PC-3 (cell line): ENCODE results near the gene TLR8. TPM values are rescaled to one million over a fixed set of nuclear protein-coding genes. Genes with fewer than 3 reads are reported as not detected.

Experiments
- ATAC-seq: fragments of 200-7000 bp; cut with Tn5 transposase; 2 replicates; pipeline ENCODE4 v1.9.1; 2020; ENCODE audit warnings: mild to moderate bottlenecking, moderate library complexity
- BruUV-seq: library from RNA; stranded (reverse); fragments of 400-500 nt; replicated peaks from 2 replicates; lab custom pipeline; 2021; lab: Mats Ljungman, UMichigan
- CTCF ChIA-PET: fragments of 300-600 bp; sonication (Branson Sonifier 250); formaldehyde crosslinking; loops from one replicate; lab custom pipeline; 2022; ENCODE audit warnings: antibody characterized with exemption; lab: Charles Lee
- POLR2A ChIA-PET: fragments of 300-600 bp; sonication (Branson Sonifier 250); formaldehyde crosslinking; loops from one replicate; lab custom pipeline; 2022; ENCODE audit warnings: antibody characterized with exemption; ENCODE audit not compliant: unreplicated experiment; lab: Charles Lee
- DNase-seq: peaks from one replicate; pipeline ENCODE4 v3.0.0-alpha.2; 2015
- H2AFZ ChIP-seq: fragments of 300-600 bp; sonication (generic); 2 replicates; pipeline ENCODE4 v1.6.0; 2016; ENCODE audit warnings: antibody characterized with exemption, low read length
- H3F3A ChIP-seq: fragments of 300-600 bp; sonication (generic); one replicate; pipeline ENCODE4 v1.6.0; 2017; ENCODE audit warnings: antibody characterized with exemption, low read length, control low read depth, mild to moderate bottlenecking; ENCODE audit not compliant: unreplicated experiment
- H3K27ac ChIP-seq: fragments of 300-600 bp; sonication (generic); 2 replicates; pipeline ENCODE4 v1.5.1; 2016; ENCODE audit warnings: mild to moderate bottlenecking, low read length
- H3K27me3 ChIP-seq: fragments of 300-600 bp; sonication (generic); 2 replicates; pipeline ENCODE4 v1.6.1; 2016; ENCODE audit warnings: low read length, mixed read lengths
- H3K36me3 ChIP-seq: fragments of 300-600 bp; sonication (generic); 2 replicates; pipeline ENCODE4 v1.6.1; 2016; ENCODE audit warnings: low read depth, mixed run types, low read length, mixed read lengths
- H3K4me1 ChIP-seq: fragments of 300-600 bp; sonication (generic); 2 replicates; pipeline ENCODE4 v1.5.1; 2016; ENCODE audit warnings: low read length; ENCODE audit not compliant: insufficient read depth
- H3K4me2 ChIP-seq: fragments of 300-600 bp; sonication (generic); 2 replicates; pipeline ENCODE4 v1.6.0; 2016; ENCODE audit warnings: low read length
- H3K4me3 ChIP-seq: fragments of 300-600 bp; sonication (generic); 2 replicates; pipeline ENCODE4 v1.5.1; 2016; ENCODE audit warnings: mild to moderate bottlenecking, low read length, mixed read lengths
- H3K79me2 ChIP-seq: fragments of 300-600 bp; sonication (generic); 2 replicates; pipeline ENCODE4 v1.6.1; 2017; ENCODE audit warnings: low read length, mixed read lengths
- H3K9ac ChIP-seq: fragments of 300-600 bp; sonication (generic); 2 replicates; pipeline ENCODE4 v1.6.0; 2016; ENCODE audit warnings: mild to moderate bottlenecking, low read length
- H3K9me2 ChIP-seq: fragments of 300-600 bp; sonication (generic); replicated peaks from 2 replicates; pipeline ENCODE4 v1.6.1; 2016; ENCODE audit warnings: mixed run types, low read length, mixed read lengths
- H3K9me3 ChIP-seq: fragments of 300-600 bp; sonication (generic); 2 replicates; pipeline ENCODE4 v1.6.1; 2016; ENCODE audit warnings: low read length, mixed read lengths
- H4K20me1 ChIP-seq: fragments of 300-600 bp; sonication (generic); 2 replicates; pipeline ENCODE4 v1.6.1; 2016; ENCODE audit warnings: low read length, mixed read lengths
- CTCF ChIP-seq: fragments of 300-600 bp; sonication (generic); conservative IDR thresholded peaks from 2 replicates; pipeline ENCODE4 v1.5.1; 2017; ENCODE audit warnings: antibody characterized with exemption, low read depth, mild to moderate bottlenecking, low read length
- EZH2 ChIP-seq: fragments of 300-600 bp; sonication (generic); IDR thresholded peaks from one replicate; pipeline ENCODE4 v1.6.1; 2017; ENCODE audit warnings: antibody characterized with exemption, mild to moderate bottlenecking, low read length; ENCODE audit not compliant: unreplicated experiment
- EZH2phosphoT487 ChIP-seq: fragments of 300-600 bp; sonication (generic); IDR thresholded peaks from 2 replicates; pipeline ENCODE4 v1.6.1; 2018; ENCODE audit warnings: mild to moderate bottlenecking, antibody characterized with exemption, low read length, borderline replicate concordance
- intact Hi-C: fragments of 100-400 bp; cut with micrococcal nuclease; formaldehyde crosslinking; loops from 2 replicates; pipeline ENCODE4 v1.9.0; 2023
- total RNA-seq: library from RNA; depleted of rRNA; stranded (reverse); fragments of >200 nt; gene quantifications from 2 replicates; pipeline ENCODE4 v1.2.3, GENCODE V29; 2014

The TLR8 gene
- total RNA-seq, 1 experiment from 2014 or later, result not detected

GRCh38 chrX:12929701-12930100, 23.3 kb downstream of the TLR8 start:
- CTCF ChIA-PET, result no interaction called here
- H3K4me1 ChIP-seq, result no peaks in the 10 kb centered on the region
- H3K4me3 ChIP-seq, result no peak overlapping the region
- H3F3A ChIP-seq, result no peaks in the 10 kb centered on the region
- H3K9me3 ChIP-seq, result no peaks in the 10 kb centered on the region
- no peaks in the 10 kb centered on the region for H3K36me3 ChIP-seq
- DNase-seq, result no peak
- TF ChIP-seq CTCF (no peak), EZH2 (no peak), EZH2phosphoT487 (no peak)
- no peaks in the 10 kb centered on the region for H3K27me3 ChIP-seq
- no peaks in the 10 kb centered on the region for H3K9me2 ChIP-seq
- H2AFZ ChIP-seq, result no peak overlapping the region
- H4K20me1 ChIP-seq, result no peaks in the 10 kb centered on the region
- no peak for ATAC-seq
- no TSS peak for BruUV-seq
- H3K79me2 ChIP-seq, result no peaks in the 10 kb centered on the region
- POLR2A ChIA-PET, result no interaction called here
- no peak overlapping the region for H3K27ac ChIP-seq
- H3K4me2 ChIP-seq, result no peak overlapping the region
- intact Hi-C loops, result no loop called here
- no peak overlapping the region for H3K9ac ChIP-seq

- intact Hi-C loops, result no loop called here
Observed at GRCh38 chrX:12930150-12930549, 23.7 kb downstream of the TLR8 start.

More at GRCh38 chrX:12930150-12930549, 23.7 kb downstream of the TLR8 start:
- no TSS peak for BruUV-seq
- TF ChIP-seq CTCF, result no peak
- no peak for TF ChIP-seq EZH2phosphoT487
- TF ChIP-seq EZH2, result no peak
- no peaks in the 10 kb centered on the region for H3K36me3 ChIP-seq
- no peaks in the 10 kb centered on the region for H3K9me2 ChIP-seq
- ATAC-seq (no peak), DNase-seq (no peak)
- ChIA-PET CTCF (no interaction called here), POLR2A (no interaction called here)
- H3F3A ChIP-seq, result no peaks in the 10 kb centered on the region
- no peak overlapping the region for H3K4me3 ChIP-seq
- no peaks in the 10 kb centered on the region for H3K4me1 ChIP-seq
- H2AFZ ChIP-seq, result no peak overlapping the region
- no peaks in the 10 kb centered on the region for H3K9me3 ChIP-seq
- H3K79me2 ChIP-seq, result no peaks in the 10 kb centered on the region
- H4K20me1 ChIP-seq, result no peaks in the 10 kb centered on the region
- no peak overlapping the region for H3K9ac ChIP-seq
- no peak overlapping the region for H3K4me2 ChIP-seq
- H3K27ac ChIP-seq, result no peak overlapping the region
- no peaks in the 10 kb centered on the region for H3K27me3 ChIP-seq
